HCT116 (cell line): ENCODE results near the gene STUM. TPM values are rescaled to one million over a fixed set of nuclear protein-coding genes. Genes with fewer than 3 reads are reported as not detected.

ENCODE experiments used
- ATAC-seq: fragments of 200-7000 bp; cut with Tn5 transposase; 2 replicates; pipeline ENCODE4 v1.9.1; 2020; ENCODE audit warnings: mild to moderate bottlenecking, moderate library complexity
- BruUV-seq: library from RNA; stranded (reverse); fragments of 400-500 nt; replicated peaks from 2 replicates; lab custom pipeline; 2021; lab: Mats Ljungman, UMichigan
- CTCF ChIA-PET: fragments of 300-600 bp; sonication (Branson Sonifier 250); formaldehyde crosslinking; loops from one replicate; lab custom pipeline; 2021; ENCODE audit warnings: antibody characterized with exemption; lab: Charles Lee
- POLR2A ChIA-PET: fragments of 300-600, 350-600 bp; sonication (Branson Sonifier 250); formaldehyde crosslinking; loops from one replicate; lab custom pipeline; 2021; ENCODE audit warnings: antibody characterized with exemption; lab: Charles Lee
- RAD21 ChIA-PET, 2 experiments: fragments of 300-600 bp; sonication (Branson Sonifier 250); formaldehyde crosslinking; loops; one replicate each; lab custom pipeline; 2023; ENCODE audit warnings: low total read pairs in 2 of 2; ENCODE audit not compliant: uncharacterized antibody in 2 of 2, unreplicated experiment in 2 of 2, low non-redundant PET in 1 of 2; lab: Charles Lee
- DNase-seq: peaks from one replicate; pipeline ENCODE4 v3.0.0-alpha.2; 2010; ENCODE audit warnings: low read depth, low spot score
- H2AFZ ChIP-seq: fragments of 200-600 bp; shearing (Covaris generic), sonication (generic); 2 replicates; pipeline ENCODE4 v1.6.1; 2017; ENCODE audit warnings: low read depth, mixed run types, mixed read lengths, antibody characterized with exemption, low read length; ENCODE audit not compliant: poor library complexity, severe bottlenecking
- H3K27ac ChIP-seq: 2 replicates; pipeline ENCODE4 v1.5.1; 2012; ENCODE audit warnings: low read depth, low read length
- H3K27me3 ChIP-seq: fragments of 200-600 bp; sonication (generic); 2 replicates; pipeline ENCODE4 v1.6.1; 2016; ENCODE audit warnings: mixed run types, low read length, mixed read lengths; ENCODE audit not compliant: insufficient read depth
- H3K36me3 ChIP-seq, 2 experiments: fragments of 200-500 bp in 1 of 2; fragments of 200-600 bp in 1 of 2; sonication (Bioruptor generic) in 1 of 2; sonication (generic) in 1 of 2; 2 replicates each; pipeline versions ENCODE4 v1.5.1 to v1.6.1; 2014 to 2016; ENCODE audit warnings: low read length in 2 of 2, inconsistent platforms in 1 of 2, mixed read lengths in 1 of 2, mixed run types in 1 of 2; ENCODE audit not compliant: insufficient read depth in 2 of 2, control insufficient read depth in 1 of 2
- H3K4me1 ChIP-seq, 2 experiments: fragments of 200-600 bp in 1 of 2; sonication (generic) in 1 of 2; 2 replicates each; pipeline versions ENCODE4 v1.5.1 to v1.6.1; 2012 to 2017; ENCODE audit warnings: low read length in 2 of 2, inconsistent platforms in 1 of 2, mild to moderate bottlenecking in 1 of 2, mixed read lengths in 1 of 2, mixed run types in 1 of 2, moderate library complexity in 1 of 2; ENCODE audit not compliant: insufficient read depth in 2 of 2, control insufficient read depth in 1 of 2
- H3K4me2 ChIP-seq: fragments of 200-600 bp; sonication (generic); 2 replicates; pipeline ENCODE4 v1.6.1; 2017; ENCODE audit warnings: mixed run types, low read length, mixed read lengths
- H3K4me3 ChIP-seq, 2 experiments: fragments of 200-600 bp in 1 of 2; sonication (generic) in 1 of 2; replicated peaks in 1 of 2; 2 replicates each; pipeline ENCODE4 v1.5.1; 2011 to 2016; ENCODE audit warnings: low read length in 2 of 2, control low read depth in 1 of 2, low read depth in 1 of 2, mild to moderate bottlenecking in 1 of 2, mixed read lengths in 1 of 2, mixed run types in 1 of 2
- H3K79me2 ChIP-seq: fragments of 200-600 bp; sonication (generic); 2 replicates; pipeline ENCODE4 v1.6.1; 2017; ENCODE audit warnings: mild to moderate bottlenecking, mixed run types, low read length, moderate library complexity, mixed read lengths; ENCODE audit not compliant: insufficient read depth
- H3K9ac ChIP-seq: fragments of 200-600 bp; sonication (generic); 2 replicates; pipeline ENCODE4 v1.6.1; 2016; ENCODE audit warnings: low read length, mixed read lengths
- H3K9me2 ChIP-seq: fragments of 200-600 bp; sonication (generic), shearing (Covaris generic); 2 replicates; pipeline ENCODE4 v1.6.1; 2017; ENCODE audit warnings: mixed run types, mild to moderate bottlenecking, moderate library complexity; ENCODE audit not compliant: insufficient read depth
- H3K9me3 ChIP-seq, 2 experiments: fragments of 200-500 bp in 1 of 2; fragments of 200-600 bp in 1 of 2; sonication (Bioruptor generic) in 1 of 2; sonication (generic) in 1 of 2; 2 replicates each; pipeline ENCODE4 v1.6.1; 2014 to 2017; ENCODE audit warnings: low read length in 2 of 2, mixed read lengths in 2 of 2, inconsistent platforms in 1 of 2, low read depth in 1 of 2, mild to moderate bottlenecking in 1 of 2, mixed run types in 1 of 2, moderate library complexity in 1 of 2; ENCODE audit not compliant: control insufficient read depth in 1 of 2, insufficient read depth in 1 of 2
- H4K20me1 ChIP-seq: fragments of 200-600 bp; sonication (generic), shearing (Covaris generic); 2 replicates; pipeline ENCODE4 v1.6.1; 2017; ENCODE audit warnings: mixed run types, mild to moderate bottlenecking, moderate library complexity; ENCODE audit not compliant: insufficient read depth
- CBX3 ChIP-seq: IDR thresholded peaks from 2 replicates; pipeline ENCODE4 v1.6.1; 2012; ENCODE audit warnings: low read depth
- CEBPB ChIP-seq: IDR thresholded peaks from 2 replicates; pipeline ENCODE4 v1.6.1; 2012; ENCODE audit warnings: low read depth
- ELF1 ChIP-seq: IDR thresholded peaks from 2 replicates; pipeline ENCODE4 v1.6.1; 2012; ENCODE audit warnings: low read depth, borderline replicate concordance
- FOSL1 ChIP-seq: IDR thresholded peaks from 2 replicates; pipeline ENCODE4 v1.6.1; 2012; ENCODE audit warnings: low read depth
- JUND ChIP-seq: IDR thresholded peaks from 2 replicates; pipeline ENCODE4 v1.6.1; 2012
- POLR2A ChIP-seq: IDR thresholded peaks from 2 replicates; pipeline ENCODE4 v1.7.0; 2011; ENCODE audit warnings: borderline replicate concordance; ENCODE audit not compliant: insufficient read depth, insufficient read length; ENCODE audit errors: extremely low read depth
- TCF7L2 ChIP-seq: IDR thresholded peaks from 2 replicates; pipeline ENCODE4 v1.7.0; 2011; ENCODE audit warnings: borderline replicate concordance, inconsistent platforms; ENCODE audit not compliant: insufficient read depth, insufficient read length; ENCODE audit errors: extremely low read depth
- ZFX ChIP-seq: fragments of 450-650 bp; IDR thresholded peaks from 2 replicates; pipeline ENCODE4 v1.6.1; 2017
- intact Hi-C: fragments of 100-400 bp; cut with micrococcal nuclease; formaldehyde crosslinking; loops from 2 replicates; pipeline ENCODE4 v1.10.0; 2022
- total RNA-seq: library from RNA; stranded (reverse); gene quantifications from one replicate; pipeline ENCODE4 v1.2.1, GENCODE V29; 2021; ENCODE audit not compliant: unreplicated experiment
- TF ChIP-seq, protein P1 (sequence below): IDR thresholded peaks from 2 replicates; pipeline ENCODE4 v1.6.1; 2011; ENCODE audit warnings: mild to moderate bottlenecking, low read length, moderate library complexity; ENCODE audit not compliant: insufficient replicate concordance; ENCODE audit errors: extremely low read depth
- TF ChIP-seq, protein P2 (sequence below): IDR thresholded peaks from 2 replicates; pipeline ENCODE4 v1.6.1; 2012

Gene STUM
- total RNA-seq, 1 experiment from 2014 or later, result not detected

DNA sequence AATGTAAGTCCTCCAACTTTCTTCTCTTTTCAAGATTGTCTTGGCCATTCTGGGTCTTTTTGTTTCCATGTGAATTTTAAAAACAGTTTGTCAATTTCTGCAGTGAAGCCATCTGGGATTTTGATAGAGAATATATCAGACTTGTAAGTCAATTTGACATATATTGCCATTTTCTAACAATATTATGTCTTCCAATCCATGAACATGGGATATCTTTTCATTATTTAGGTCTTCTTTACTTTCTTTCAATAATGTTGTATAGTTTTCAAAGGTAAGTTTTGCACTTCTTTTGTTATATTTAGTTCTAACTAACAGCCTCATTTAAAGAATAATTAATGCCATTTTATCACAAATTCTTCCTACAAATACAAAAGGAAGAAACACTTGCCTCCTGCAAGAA lies 73.4 kb downstream of the STUM start:
- H3K27me3 ChIP-seq, result no peaks in the 10 kb centered on the region
- peaks cover 0 to 3% of the 10 kb centered on the region in 2 experiments; a peak in 1 of 4 replicates for H3K4me1 ChIP-seq
- H2AFZ ChIP-seq, result no peak overlapping the region
- ChIA-PET CTCF (no interaction called here), RAD21 (no interaction called here), POLR2A (no interaction called here)
- no peaks in the 10 kb centered on the region for H3K9me3 ChIP-seq
- H3K36me3 ChIP-seq, result no peaks in the 10 kb centered on the region
- H3K4me2 ChIP-seq, result no peak overlapping the region
- H4K20me1 ChIP-seq, result no peaks in the 10 kb centered on the region
- no peaks in the 10 kb centered on the region for H3K9me2 ChIP-seq
- no peak for ATAC-seq
- no peak for DNase-seq
- TF ChIP-seq POLR2A, result no peak
- no peak for TF ChIP-seq TCF7L2
- no peak for TF ChIP-seq CEBPB
- no peak for TF ChIP-seq FOSL1
- TF ChIP-seq ELF1, result no peak
- TF ChIP-seq, protein P1, sequence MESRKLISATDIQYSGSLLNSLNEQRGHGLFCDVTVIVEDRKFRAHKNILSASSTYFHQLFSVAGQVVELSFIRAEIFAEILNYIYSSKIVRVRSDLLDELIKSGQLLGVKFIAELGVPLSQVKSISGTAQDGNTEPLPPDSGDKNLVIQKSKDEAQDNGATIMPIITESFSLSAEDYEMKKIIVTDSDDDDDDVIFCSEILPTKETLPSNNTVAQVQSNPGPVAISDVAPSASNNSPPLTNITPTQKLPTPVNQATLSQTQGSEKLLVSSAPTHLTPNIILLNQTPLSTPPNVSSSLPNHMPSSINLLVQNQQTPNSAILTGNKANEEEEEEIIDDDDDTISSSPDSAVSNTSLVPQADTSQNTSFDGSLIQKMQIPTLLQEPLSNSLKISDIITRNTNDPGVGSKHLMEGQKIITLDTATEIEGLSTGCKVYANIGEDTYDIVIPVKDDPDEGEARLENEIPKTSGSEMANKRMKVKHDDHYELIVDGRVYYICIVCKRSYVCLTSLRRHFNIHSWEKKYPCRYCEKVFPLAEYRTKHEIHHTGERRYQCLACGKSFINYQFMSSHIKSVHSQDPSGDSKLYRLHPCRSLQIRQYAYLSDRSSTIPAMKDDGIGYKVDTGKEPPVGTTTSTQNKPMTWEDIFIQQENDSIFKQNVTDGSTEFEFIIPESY, result no peak
- no peak for TF ChIP-seq JUND
- TF ChIP-seq CBX3, result no peak
- no peak for TF ChIP-seq ZFX
- TF ChIP-seq, protein P2, sequence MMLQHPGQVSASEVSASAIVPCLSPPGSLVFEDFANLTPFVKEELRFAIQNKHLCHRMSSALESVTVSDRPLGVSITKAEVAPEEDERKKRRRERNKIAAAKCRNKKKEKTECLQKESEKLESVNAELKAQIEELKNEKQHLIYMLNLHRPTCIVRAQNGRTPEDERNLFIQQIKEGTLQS, result no peak
- H3K27ac ChIP-seq, result no peak overlapping the region
- BruUV-seq, result no TSS peak
- intact Hi-C loops, result no loop called here
- no peak overlapping the region for H3K9ac ChIP-seq
- H3K79me2 ChIP-seq, result no peaks in the 10 kb centered on the region
- H3K4me3 ChIP-seq, result no peak overlapping the region
